ENCODE results near the gene IL1RAP. TPM values are rescaled to one million over a fixed set of nuclear protein-coding genes. Genes with fewer than 3 reads are reported as not detected.

IL1RAP gene
- total RNA-seq, 1 donor from 2014 or later, result 5.1 TPM

DNA sequence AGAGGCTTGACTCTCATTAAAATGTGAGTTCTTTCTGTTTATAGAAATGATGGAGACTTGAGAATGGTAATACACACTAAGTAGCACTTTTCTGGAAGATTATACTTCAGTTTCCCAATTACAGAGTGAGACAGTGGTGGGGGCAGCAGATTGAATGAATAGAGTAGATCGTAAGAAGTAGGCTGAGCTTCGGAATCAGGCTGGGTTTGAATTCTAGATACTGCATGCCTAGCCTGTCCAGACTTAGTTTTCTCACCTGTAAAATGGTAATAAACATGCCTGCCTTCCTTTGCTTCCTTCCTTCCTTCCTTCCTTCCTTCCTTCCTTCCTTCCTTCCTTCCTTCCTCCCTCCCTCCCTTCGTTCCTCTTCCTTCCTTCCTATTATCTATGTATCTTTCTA is 8.1 kb downstream of the IL1RAP start:
- no peak overlapping the region for H3K27ac ChIP-seq (replicated peaks)
- H3K27me3 ChIP-seq (ENCODE audit: low read depth), result no peaks in the 10 kb centered on the region
- no peak for DNase-seq
- intact Hi-C loops (cut with micrococcal nuclease), result no loop called here
- peaks cover 7% of the 10 kb centered on the region for H3K4me1 ChIP-seq
- H3K4me3 ChIP-seq, result no peak overlapping the region
- TF ChIP-seq, protein P1, sequence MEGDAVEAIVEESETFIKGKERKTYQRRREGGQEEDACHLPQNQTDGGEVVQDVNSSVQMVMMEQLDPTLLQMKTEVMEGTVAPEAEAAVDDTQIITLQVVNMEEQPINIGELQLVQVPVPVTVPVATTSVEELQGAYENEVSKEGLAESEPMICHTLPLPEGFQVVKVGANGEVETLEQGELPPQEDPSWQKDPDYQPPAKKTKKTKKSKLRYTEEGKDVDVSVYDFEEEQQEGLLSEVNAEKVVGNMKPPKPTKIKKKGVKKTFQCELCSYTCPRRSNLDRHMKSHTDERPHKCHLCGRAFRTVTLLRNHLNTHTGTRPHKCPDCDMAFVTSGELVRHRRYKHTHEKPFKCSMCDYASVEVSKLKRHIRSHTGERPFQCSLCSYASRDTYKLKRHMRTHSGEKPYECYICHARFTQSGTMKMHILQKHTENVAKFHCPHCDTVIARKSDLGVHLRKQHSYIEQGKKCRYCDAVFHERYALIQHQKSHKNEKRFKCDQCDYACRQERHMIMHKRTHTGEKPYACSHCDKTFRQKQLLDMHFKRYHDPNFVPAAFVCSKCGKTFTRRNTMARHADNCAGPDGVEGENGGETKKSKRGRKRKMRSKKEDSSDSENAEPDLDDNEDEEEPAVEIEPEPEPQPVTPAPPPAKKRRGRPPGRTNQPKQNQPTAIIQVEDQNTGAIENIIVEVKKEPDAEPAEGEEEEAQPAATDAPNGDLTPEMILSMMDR (IDR thresholded peaks at IDR 0.05; ENCODE audit: borderline replicate concordance), result no peak
- no peaks in the 10 kb centered on the region for H3K9me3 ChIP-seq (replicated peaks)
- H3K36me3 ChIP-seq, result no peaks in the 10 kb centered on the region

DNA sequence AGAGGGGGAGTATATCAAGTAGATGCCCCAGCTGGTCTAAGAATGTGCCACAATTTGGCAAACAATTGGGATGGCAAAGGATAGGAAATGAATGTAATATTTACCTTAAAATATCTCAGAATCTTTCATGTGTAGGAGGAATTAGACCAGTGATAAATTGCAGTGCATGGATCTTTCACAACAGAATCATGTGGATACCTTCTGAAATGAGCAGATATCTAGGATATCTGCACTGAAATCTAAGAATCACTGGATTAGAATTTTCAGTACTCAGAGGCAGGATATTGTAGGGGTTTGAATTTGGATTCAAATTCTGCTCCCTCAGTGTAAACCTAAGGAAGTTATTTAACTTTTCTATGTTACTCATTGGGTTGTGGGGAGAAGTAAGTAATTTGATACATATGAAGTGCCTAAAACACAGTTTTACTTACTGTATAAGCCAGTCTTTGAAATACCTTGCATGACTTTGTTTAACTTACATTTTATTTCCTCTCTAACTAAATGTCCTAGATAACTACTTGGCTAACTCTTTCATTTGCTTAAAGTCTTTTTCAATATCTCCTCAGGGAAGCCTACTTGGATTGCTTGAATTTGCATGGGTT is 8.8 kb downstream of the IL1RAP start:
- no peaks in the 10 kb centered on the region for H3K9me3 ChIP-seq (replicated peaks)
- intact Hi-C loops (cut with micrococcal nuclease), result no loop called here
- TF ChIP-seq, protein P1 (IDR thresholded peaks at IDR 0.05; ENCODE audit: borderline replicate concordance), result no peak

DNA sequence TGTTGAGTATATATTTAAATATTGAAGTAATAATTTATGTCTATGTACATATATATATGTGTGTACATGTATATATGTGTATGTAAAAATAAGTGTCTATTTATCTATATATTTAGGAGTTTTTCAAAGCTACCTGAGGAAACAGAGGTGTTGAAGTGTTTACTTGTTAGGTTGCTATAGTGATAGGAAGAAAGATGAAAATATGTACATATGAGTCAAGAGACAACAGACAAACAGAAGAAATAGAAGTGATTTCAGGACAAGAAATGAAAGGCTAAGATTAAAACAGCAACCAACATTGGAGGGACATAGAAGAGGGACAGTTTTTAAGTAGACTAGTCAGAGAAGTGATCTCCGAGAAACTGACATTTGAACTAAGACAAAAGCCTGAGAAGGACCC is 11.1 kb downstream of the IL1RAP start:
- no peaks in the 10 kb centered on the region for H3K9me3 ChIP-seq (replicated peaks)
- H3K4me1 ChIP-seq, result peaks cover 10% of the 10 kb centered on the region
- H3K36me3 ChIP-seq, result no peaks in the 10 kb centered on the region
- H3K27me3 ChIP-seq (ENCODE audit: low read depth), result no peaks in the 10 kb centered on the region
- H3K4me3 ChIP-seq, result no peak overlapping the region
- DNase-seq, result no peak
- TF ChIP-seq, protein P1 (IDR thresholded peaks at IDR 0.05; ENCODE audit: borderline replicate concordance), result no peak
- intact Hi-C loops (cut with micrococcal nuclease), result no loop called here
- H3K27ac ChIP-seq (replicated peaks), result no peak overlapping the region

More for the DNA sequence above, 8.8 kb downstream of the IL1RAP start:
- Histone ChIP-seq H3K27ac (replicated peaks) (no peak overlapping the region), H3K36me3 (no peaks in the 10 kb centered on the region), H3K27me3 (ENCODE audit: low read depth) (no peaks in the 10 kb centered on the region), H3K4me1 (peaks cover 10% of the 10 kb centered on the region), H3K4me3 (no peak overlapping the region)
- DNase-seq, result no peak

DNA sequence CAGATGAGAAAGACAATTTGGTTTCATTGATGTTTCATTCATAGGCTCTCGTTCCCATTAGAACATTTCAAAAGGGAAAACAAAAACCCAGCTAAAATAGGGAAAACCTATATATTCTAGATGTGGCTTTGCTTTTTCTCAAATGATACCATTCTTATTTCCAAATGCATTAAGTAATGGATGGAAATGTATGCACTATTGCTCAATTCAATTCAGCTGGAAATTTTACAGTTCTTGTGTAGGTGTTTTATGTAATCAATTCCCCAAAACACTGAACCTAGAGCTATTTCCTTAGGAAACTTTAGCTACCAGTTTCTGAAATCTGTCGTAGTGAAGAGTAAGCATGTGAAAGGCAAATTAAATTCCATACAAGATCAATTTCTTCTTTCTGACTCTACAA is 11.7 kb downstream of the IL1RAP start:
- H3K4me1 ChIP-seq, result peaks cover 15% of the 10 kb centered on the region
- H3K9me3 ChIP-seq (replicated peaks), result no peaks in the 10 kb centered on the region
- H3K4me3 ChIP-seq, result no peak overlapping the region
- no peak overlapping the region for H3K27ac ChIP-seq (replicated peaks)
- intact Hi-C loops (cut with micrococcal nuclease), result no loop called here
- no peak for DNase-seq
- no peaks in the 10 kb centered on the region for H3K36me3 ChIP-seq
- TF ChIP-seq, protein P1 (IDR thresholded peaks at IDR 0.05; ENCODE audit: borderline replicate concordance), result no peak
- no peaks in the 10 kb centered on the region for H3K27me3 ChIP-seq (ENCODE audit: low read depth)

DNA sequence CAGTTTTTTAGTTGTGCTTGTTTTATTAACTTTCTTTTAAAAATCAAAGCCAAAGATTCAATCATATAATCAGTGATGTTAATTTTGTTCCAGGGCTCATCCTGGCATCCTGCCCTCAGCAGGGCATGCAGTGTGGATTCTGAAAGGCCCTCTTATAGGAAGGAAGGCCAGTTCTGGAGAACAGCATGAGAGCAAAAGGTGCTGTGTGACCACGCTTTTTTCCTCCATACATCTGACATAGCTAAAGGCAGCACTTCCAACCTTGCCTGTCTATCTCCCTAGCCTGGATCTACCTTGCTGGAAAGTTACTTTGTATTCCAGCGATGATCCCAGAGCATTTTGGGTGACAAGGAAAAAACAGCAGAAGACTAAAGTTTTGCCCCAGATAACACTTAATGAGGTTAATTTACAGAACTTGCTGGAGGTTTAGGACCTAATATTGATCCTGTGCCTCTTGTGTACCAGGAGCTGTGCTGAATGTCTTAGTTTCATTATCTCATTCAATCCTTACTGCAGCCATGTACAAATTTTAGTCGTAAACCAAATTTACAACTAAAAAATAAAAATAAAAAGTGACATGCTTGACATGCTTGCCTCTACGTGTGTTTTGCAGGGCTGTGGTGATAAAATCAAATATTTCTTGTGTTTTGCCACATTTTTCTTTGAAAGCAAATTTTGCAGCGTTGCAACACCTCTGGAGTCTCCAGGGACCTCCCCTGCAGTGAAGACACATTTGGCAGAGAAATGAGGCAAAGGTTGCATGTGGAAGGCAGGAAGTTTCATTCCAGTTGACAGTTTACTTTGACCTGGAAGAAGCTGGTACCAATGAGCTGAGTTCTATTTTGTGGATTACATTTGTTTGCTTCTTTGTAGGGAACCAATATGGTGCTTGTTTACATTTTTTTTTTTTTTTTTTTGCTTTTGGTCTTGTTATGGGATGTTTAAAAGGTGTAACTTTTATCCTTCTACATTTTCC is 13.2 kb downstream of the IL1RAP start:
- Histone ChIP-seq H3K9me3 (replicated peaks) (no peaks in the 10 kb centered on the region), H3K27me3 (ENCODE audit: low read depth) (no peaks in the 10 kb centered on the region), H3K4me3 (no peak overlapping the region), H3K36me3 (no peaks in the 10 kb centered on the region), H3K27ac (replicated peaks) (no peak overlapping the region), H3K4me1 (peaks cover 17% of the 10 kb centered on the region)
- intact Hi-C loops (cut with micrococcal nuclease), result no loop called here
- DNase-seq, result no peak
- TF ChIP-seq, protein P1 (IDR thresholded peaks at IDR 0.05; ENCODE audit: borderline replicate concordance), result no peak

All from left ventricle myocardium inferior (tissue), 1 donor.